GM19239 (cell line): ENCODE measurements around the gene MEGF9.
A peak's percentile ranks its signal among the peaks of the same experiment; 100 is the strongest.
"Not testable (repeated sequence)": the region's sequence is repeated elsewhere in the genome, so short reads cannot be mapped to it uniquely, and the experiment has no call there.

ENCODE experiments used
- DNase-seq: peaks from one replicate; pipeline ENCODE4 v3.0.0; 2011; ENCODE audit warnings: low spot score; ENCODE audit not compliant: insufficient read length
- FAIRE-seq: peaks from 2 replicates; lab custom pipeline; 2011; peaks lifted over from hg19 to GRCh38; lab: Jason Lieb, UNC

The MEGF9 gene

GRCh38 chr9:120676767-120677402, 37.4 kb downstream of the MEGF9 start:
- DNase-seq, result no peak
- FAIRE-seq, result no peak

- DNase-seq, result no peak
- no peak for FAIRE-seq
These were observed 45.9 kb downstream of the MEGF9 start for GRCh38 chr9:120668399-120668798.

DNA sequence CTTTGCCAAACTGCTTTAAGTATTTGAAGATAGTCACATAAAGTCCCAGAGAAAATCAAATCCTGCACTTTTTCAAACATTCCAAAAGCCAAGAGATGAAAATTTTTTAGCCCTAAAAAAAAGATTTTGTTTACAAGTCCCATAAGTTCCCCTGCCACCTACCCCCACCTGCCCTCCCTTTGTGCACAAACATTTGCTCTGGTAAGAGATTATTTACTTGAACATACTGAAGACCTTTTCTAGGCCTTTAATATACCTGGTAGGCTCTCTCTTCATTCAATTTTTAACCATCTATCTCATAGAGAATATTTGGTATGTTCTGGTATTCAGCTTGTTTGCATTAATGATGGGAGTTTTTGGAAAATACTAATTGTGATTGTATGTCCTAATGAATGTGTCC, 50.3 kb downstream of the MEGF9 start:
- no peak for FAIRE-seq
- DNase-seq, result no peak

GRCh38 chr9:120663380-120663779, 50.9 kb downstream of the MEGF9 start:
- FAIRE-seq, result no peak
- DNase-seq, result no peak

DNA sequence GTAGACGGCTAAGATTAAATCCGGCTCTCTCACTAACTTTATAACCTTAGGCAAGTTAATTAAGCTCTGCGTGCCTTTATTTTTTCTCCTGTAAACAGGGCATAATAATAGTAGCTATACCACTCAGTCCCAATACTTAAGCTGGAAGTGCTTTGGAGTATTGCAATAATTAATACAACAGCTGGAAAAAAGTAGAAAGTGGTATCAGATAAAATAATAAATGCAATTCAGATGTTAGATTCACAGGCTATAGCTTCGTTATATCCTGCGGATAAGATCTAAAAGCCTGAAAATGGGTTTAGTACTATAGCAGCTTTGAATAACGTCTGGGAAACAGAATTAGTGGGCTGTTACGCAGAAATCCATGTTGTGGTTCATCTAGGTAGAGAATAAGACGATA, 51.8 kb downstream of the MEGF9 start:
- DNase-seq (no peak), FAIRE-seq (no peak)

DNA sequence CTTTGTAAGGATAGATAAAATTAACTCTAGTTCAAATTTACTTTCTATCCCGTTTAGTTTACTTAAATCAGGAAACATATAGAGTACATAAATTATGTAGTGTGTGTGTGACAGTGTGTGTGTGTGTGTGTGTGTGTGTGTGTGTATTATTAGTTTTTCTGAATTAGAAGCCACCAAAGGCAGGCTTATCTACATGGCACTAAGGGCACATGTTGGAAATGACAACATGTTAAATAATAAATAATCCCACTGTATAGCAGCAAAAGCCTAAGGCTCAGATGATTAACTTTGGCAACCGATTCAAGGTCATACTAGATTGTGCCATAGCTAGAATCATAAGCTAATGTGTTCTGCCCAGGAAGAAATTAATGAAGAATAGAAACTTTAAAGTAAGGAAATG, 54.6 kb downstream of the MEGF9 start:
- no peak for DNase-seq
- no peak for FAIRE-seq

DNA sequence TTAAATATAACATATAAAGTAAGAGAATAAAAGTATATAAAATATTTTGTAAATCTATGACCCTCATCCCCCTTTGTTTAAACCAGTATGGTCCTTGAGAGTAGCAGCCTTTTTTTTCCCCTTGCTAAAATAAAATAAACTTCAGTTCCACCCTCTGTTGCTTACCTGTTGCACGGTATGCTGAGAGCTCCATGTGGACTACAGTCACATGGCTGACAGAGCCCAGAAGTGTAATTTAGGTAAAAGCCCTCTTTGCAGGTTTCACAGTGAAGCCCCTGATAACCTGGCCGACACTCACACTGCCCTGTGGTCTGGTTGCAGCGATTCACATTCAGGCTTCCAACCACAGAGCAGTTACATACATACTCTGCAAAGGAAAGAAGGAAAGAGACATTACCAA, 55.1 kb downstream of the MEGF9 start:
- no peak for DNase-seq
- FAIRE-seq, result no peak

DNA sequence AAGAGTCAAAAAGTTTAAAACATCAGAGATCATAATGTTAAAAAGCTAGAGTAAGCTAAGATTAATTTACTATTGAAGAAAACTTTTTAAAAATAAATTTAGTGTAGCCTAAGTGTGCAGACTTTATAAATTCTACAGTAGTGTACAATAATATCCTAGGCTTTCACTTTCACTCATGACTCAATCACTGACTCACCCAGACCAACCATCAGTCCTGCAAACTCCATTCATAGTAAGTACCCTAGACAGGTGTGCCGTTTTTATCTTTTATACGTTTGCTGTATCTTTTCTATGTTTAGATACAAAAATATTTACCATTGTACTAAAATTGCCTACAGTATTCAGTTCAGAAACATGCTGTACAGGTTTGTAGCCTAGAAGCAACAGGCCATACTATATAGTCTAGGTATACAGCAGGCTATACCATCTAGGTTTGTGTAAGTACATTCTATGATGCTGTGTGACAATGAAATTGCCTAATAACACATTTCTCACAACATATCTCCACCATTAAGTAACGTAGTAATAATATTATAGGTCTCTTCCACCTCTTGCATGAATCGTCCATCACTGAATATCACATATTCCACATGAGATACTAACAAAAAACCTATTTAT, 59.2 kb downstream of the MEGF9 start:
- FAIRE-seq (no peak), DNase-seq (no peak)

DNA sequence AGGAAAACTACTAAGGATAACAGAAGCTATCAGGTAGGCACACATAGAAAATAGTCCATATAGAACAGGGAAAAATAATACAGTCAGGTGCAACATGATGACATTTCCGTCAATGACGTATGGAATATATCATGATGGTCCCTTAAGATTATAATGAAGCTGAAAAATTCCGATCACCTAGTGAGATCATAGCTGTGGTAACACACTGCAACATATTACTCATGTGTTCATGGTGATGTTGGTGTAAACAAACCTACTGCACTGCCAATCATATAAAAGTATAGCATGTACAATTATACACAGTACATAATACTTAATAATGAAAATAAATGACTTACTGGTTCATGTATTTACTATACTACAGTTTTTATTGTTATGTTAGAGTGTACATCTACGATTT, 60.0 kb downstream of the MEGF9 start:
- no peak for DNase-seq
- FAIRE-seq, result no peak

DNA sequence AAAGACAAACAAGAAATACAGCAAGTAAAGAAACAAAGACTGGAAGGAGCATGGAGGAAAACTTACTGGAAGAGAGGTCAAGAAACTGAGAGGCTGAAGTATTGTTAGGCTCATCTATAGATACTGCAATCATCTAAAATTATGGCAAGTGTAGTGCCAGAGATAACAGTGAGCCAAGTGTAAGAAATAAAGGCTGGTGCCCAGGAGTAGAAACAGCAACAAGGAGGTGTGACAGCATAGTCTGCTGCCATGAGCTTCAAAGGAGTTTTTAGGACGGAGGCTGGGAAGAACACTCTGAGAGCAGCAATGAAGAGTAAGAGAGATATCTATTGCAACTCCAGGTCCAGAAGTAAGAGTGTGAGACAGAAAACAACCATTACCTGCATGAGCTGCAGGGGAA, 60.5 kb downstream of the MEGF9 start:
- DNase-seq, result no peak
- FAIRE-seq, result peak; percentile 53

DNA sequence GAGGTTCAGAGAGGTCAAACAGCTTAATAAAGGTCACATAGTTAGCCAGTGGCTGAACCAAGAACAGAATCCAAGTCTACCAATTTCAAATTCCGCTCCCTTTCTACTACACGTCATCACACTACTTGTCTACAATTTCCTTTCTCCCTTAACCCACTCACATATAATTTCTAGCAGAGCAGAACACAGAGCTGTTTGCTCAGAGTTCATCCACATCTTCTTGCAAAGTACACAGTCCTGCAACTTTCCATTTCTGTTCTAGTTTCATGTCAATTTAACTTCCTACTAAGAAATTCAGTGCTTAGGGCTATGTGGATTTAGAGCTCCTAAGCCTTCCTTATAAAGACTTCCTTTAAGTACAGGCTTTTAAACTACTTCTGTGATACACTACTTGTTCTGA, 61.3 kb downstream of the MEGF9 start:
- DNase-seq (no peak), FAIRE-seq (no peak)

- DNase-seq, result no peak
- no peak for FAIRE-seq
These were observed 63.9 kb downstream of the MEGF9 start for GRCh38 chr9:120650352-120650751.

DNA sequence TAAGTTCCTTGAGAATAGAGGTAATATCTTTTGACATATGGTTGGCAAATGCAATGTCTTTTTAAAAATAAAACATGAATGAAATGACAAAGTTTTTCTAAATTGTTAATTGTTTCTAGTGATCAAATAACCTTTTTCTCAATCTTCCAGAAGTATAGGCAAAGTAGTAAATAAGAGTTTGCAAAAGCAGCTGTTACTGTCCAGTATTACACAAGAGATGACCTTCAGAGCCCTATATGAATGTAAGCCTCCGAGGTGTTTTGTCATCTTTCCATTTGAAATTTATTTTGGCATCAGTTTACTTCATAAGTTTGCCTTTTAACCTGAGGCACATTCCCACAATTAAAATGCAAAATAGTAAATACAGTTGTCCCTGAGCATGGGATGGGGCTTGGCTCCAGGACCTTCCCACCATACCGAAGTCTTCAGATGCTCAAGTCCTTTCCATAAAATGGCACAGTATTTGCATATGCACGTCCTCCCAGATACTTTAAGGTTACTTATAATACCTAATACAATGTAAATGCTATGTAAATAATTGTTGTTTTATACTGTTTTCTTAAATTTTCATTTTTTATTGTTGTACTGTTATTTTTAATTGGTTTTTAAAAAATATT, 65.6 kb downstream of the MEGF9 start:
- DNase-seq, result no peak
- FAIRE-seq, result no peak

DNA sequence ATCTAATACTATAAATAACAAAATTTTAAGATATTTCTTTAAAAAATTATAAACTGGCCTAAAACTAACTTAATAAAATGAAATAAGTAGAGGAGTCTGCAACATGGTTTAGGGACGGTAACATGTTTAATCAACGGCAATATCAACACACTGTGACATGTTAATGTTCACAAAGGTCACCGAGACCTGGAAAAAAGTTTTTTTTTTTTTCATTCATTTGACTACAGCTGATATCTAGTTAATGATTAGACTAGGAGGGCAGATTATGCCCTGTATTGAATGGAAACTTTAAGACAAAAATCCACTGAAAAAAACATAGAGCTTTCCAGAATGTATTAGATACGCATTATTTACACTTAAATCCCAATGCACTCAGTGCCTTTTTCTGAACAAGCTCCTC, 67.3 kb downstream of the MEGF9 start:
- no peak for FAIRE-seq

GRCh38 chr9:120645760-120646159, 68.5 kb downstream of the MEGF9 start:
- FAIRE-seq (no peak), DNase-seq (no peak)

More for the DNA sequence above, 67.3 kb downstream of the MEGF9 start:
- DNase-seq, result no peak

- no peak for DNase-seq
- no peak for FAIRE-seq
These were observed 71.2 kb downstream of the MEGF9 start for GRCh38 chr9:120643061-120643460.

DNA sequence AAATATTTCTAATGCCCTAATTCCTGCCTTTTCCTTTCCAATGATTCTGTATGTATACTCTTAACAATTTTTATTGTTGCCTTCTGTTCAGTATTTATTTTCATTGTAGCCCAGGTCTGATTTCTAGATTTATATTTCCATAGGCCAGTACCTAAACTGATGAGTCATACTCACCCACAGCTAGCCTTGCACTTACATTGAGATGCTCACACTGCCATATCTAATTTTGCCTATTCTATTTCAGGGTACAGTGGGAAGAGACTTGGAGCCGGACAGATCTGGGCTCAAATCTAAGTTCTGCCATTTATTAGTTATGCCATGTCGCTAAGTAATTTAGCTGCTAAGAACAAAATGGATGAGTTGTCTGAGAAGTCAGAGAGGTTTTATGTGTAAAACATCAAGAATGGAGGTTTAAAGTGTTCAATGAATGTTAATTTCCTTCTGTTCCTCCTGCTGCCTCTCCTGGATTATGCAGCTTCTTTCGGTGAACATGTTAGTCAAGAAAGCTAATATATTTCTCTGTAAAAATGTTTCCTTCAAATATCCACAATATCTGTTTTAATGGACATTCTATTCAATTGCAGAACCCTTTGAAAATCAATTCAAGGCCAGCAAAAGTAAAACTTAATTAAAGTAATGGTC, 72.0 kb downstream of the MEGF9 start:
- DNase-seq (no peak), FAIRE-seq (no peak)

DNA sequence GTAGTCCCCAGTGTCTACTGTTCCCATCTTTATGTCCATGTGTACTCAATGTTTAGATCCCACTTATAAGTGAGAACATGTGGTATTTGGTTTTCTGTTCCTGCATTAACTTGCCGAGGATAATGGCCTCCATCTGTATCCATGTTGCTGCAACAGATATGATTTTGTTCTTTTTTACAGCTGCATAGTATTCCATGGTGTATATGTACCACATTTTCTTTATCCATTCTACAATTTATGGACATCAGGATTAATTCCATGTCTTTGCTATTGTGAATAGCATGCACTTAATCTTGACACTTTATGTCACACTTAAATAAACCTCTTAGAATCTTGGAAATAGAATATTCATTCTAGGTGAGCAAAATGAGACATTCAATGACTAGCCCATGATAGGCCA, 73.4 kb downstream of the MEGF9 start:
- not testable (repeated sequence) for DNase-seq, FAIRE-seq

GRCh38 chr9:120640380-120640779, 73.9 kb downstream of the MEGF9 start:
- no peak for DNase-seq
- FAIRE-seq, result no peak

- DNase-seq (no peak), FAIRE-seq (no peak)
These were observed 76.4 kb downstream of the MEGF9 start for GRCh38 chr9:120637919-120638318.

GRCh38 chr9:120636194-120636957, 77.9 kb downstream of the MEGF9 start:
- no peak for DNase-seq
- no peak for FAIRE-seq
